Esophagus squamous epithelium (tissue), 5 donors: ENCODE results near the gene ITPRIP. TPM values are rescaled to one million over a fixed set of nuclear protein-coding genes. Genes with fewer than 3 reads are reported as not detected.
A peak's percentile ranks its signal among the peaks of the same experiment; 100 is the strongest.

ENCODE experiments used
- DNase-seq: peaks from one replicate; lab custom pipeline; 2025; lab: John Stamatoyannopoulos, UW
- H3K27ac ChIP-seq, 4 donors: fragments of 200-600 bp; sonication (generic); one replicate each; pipeline ENCODE4 v1.5.1; 2016 to 2019; ENCODE audit warnings: mild to moderate bottlenecking in 1 of 4
- H3K27me3 ChIP-seq, 4 donors: fragments of 200-600 bp; sonication (generic); 1 replicate in 3 of 4; 2 replicates in 1 of 4; pipeline versions ENCODE4 v1.5.1 to v1.6.0; 2017 to 2021; ENCODE audit warnings: antibody characterized with exemption in 1 of 4
- H3K36me3 ChIP-seq, 3 donors: fragments of 200-600 bp; sonication (generic); one replicate each; pipeline ENCODE4 v1.5.1; 2016 to 2019
- H3K4me1 ChIP-seq, 3 donors: fragments of 200-600 bp; sonication (generic); one replicate each; pipeline ENCODE4 v1.5.1; 2017 to 2019
- H3K4me3 ChIP-seq, 4 donors: fragments of 200-600 bp; sonication (generic); 1 replicate in 3 of 4; 2 replicates in 1 of 4; pipeline ENCODE4 v1.5.1; 2016 to 2019; ENCODE audit warnings: mild to moderate bottlenecking in 2 of 4, moderate library complexity in 1 of 4
- H3K9me3 ChIP-seq, 3 donors: fragments of 200-600 bp; sonication (generic); one replicate each; pipeline ENCODE4 v1.5.1; 2016 to 2019
- POLR2A ChIP-seq, 4 donors: fragments of 450-650 bp; IDR thresholded peaks; one replicate each; pipeline ENCODE4 v1.6.1; 2017; ENCODE audit warnings: antibody characterized with exemption in 4 of 4, mild to moderate bottlenecking in 4 of 4, moderate library complexity in 3 of 4
- WGBS, 2 donors: methylation state at CpG; one replicate each; pipeline ENCODE4 v1.1.5; 2018; 5-methylcytosine and 5-hydroxymethylcytosine counted together
- intact Hi-C: fragments of 100-400 bp; cut with DNase I; formaldehyde crosslinking; loops from one replicate; pipeline ENCODE4 v1.15.0; 2022
- total RNA-seq, 4 donors: library from RNA; depleted of rRNA; stranded (reverse); fragments of >200 nt; gene quantifications; one replicate each; pipeline ENCODE4 v1.1.0, GENCODE V29; 2016
- TF ChIP-seq, protein P1 (sequence below), 6 experiments: fragments of 450-650 bp in 4 of 6; fragments of 200-600 bp in 2 of 6; sonication (generic) in 2 of 6; IDR thresholded peaks; one replicate each; pipeline ENCODE4 v1.5.1; 2016 to 2019; ENCODE audit warnings: antibody characterized with exemption in 6 of 6, mild to moderate bottlenecking in 4 of 6, moderate library complexity in 4 of 6
- donor health status: DM: yes; HTN: yes; CAD: no.

The ITPRIP gene
- total RNA-seq, 4 donors from 2014 or later = 37.6 to 61.6 (median 38.4) TPM

GRCh38 chr10:104348601-104349000 lies 10.3 kb upstream of the ITPRIP start:
- Histone ChIP-seq H3K9me3 (no peaks in the 10 kb centered on the region), H3K27me3 (no peaks in the 10 kb centered on the region), H3K36me3 (no peaks in the 10 kb centered on the region), H3K4me1 (peaks cover 10 to 49% (median 13%) of the 10 kb centered on the region in 3 donors), H3K27ac (peak overlapping the region in 3 of 4 donors; percentile 0 to 81 (median 71)), H3K4me3 (no peak overlapping the region)
- 67 to 80% methylated on average over 2 of the region's 2 CpGs for WGBS, 2 donors
- TF ChIP-seq, protein P1, sequence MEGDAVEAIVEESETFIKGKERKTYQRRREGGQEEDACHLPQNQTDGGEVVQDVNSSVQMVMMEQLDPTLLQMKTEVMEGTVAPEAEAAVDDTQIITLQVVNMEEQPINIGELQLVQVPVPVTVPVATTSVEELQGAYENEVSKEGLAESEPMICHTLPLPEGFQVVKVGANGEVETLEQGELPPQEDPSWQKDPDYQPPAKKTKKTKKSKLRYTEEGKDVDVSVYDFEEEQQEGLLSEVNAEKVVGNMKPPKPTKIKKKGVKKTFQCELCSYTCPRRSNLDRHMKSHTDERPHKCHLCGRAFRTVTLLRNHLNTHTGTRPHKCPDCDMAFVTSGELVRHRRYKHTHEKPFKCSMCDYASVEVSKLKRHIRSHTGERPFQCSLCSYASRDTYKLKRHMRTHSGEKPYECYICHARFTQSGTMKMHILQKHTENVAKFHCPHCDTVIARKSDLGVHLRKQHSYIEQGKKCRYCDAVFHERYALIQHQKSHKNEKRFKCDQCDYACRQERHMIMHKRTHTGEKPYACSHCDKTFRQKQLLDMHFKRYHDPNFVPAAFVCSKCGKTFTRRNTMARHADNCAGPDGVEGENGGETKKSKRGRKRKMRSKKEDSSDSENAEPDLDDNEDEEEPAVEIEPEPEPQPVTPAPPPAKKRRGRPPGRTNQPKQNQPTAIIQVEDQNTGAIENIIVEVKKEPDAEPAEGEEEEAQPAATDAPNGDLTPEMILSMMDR (IDR thresholded peaks at IDR 0.05) = no peak
- TF ChIP-seq POLR2A (IDR thresholded peaks at IDR 0.05) = no peak
- DNase-seq = no peak
- intact Hi-C loops = no loop called here

GRCh38 chr10:104347295-104348045 lies 9.2 kb upstream of the ITPRIP start:
- H3K27ac ChIP-seq = no peak overlapping the region
- 69 to 70% methylated on average over 4 of the region's 4 CpGs for WGBS, 2 donors
- H3K4me1 ChIP-seq = peaks cover 9 to 38% (median 10%) of the 10 kb centered on the region in 3 donors
- no peak for TF ChIP-seq POLR2A (IDR thresholded peaks at IDR 0.05)
- TF ChIP-seq, protein P1 (IDR thresholded peaks at IDR 0.05) = no peak
- intact Hi-C loops = no loop called here
- no peaks in the 10 kb centered on the region for H3K9me3 ChIP-seq
- H3K4me3 ChIP-seq = no peak overlapping the region
- no peaks in the 10 kb centered on the region for H3K27me3 ChIP-seq
- DNase-seq = no peak
- no peaks in the 10 kb centered on the region for H3K36me3 ChIP-seq

- intact Hi-C loops = no loop called here
- Histone ChIP-seq H3K4me3 (no peak overlapping the region), H3K27ac (no peak overlapping the region), H3K36me3 (no peaks in the 10 kb centered on the region), H3K27me3 (no peaks in the 10 kb centered on the region), H3K4me1 (peaks cover 9 to 23% (median 9%) of the 10 kb centered on the region in 3 donors), H3K9me3 (no peaks in the 10 kb centered on the region)
- no peak for DNase-seq
- WGBS, 2 donors = 69 to 78% methylated on average over 4 of the region's 4 CpGs
- no peak for TF ChIP-seq POLR2A (IDR thresholded peaks at IDR 0.05)
- TF ChIP-seq, protein P1 (IDR thresholded peaks at IDR 0.05) = no peak
These were observed 7.7 kb upstream of the ITPRIP start for GRCh38 chr10:104345941-104346340.

DNA sequence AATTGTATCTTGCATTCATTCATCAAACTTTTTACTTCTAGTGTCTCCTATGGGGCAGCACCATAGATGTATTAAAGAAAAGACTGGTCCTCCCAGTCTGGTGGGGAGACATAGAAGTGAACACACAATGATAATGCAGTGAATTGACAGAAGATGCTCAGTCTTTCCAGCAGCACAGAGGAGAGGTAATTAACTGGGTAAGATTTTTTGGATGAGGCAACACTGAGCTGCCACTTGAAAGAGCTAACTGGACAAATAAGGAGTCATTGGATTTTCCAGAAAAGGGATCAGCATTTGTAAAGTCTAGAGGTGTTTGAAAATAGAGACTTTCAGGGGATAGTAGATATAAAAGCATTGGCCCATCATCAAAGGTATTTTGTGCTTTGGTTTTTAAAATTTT lies 7.2 kb upstream of the ITPRIP start:
- H3K9me3 ChIP-seq = no peaks in the 10 kb centered on the region
- no peak for TF ChIP-seq POLR2A (IDR thresholded peaks at IDR 0.05)
- TF ChIP-seq, protein P1 (IDR thresholded peaks at IDR 0.05) = no peak
- H3K36me3 ChIP-seq = no peaks in the 10 kb centered on the region
- no peak overlapping the region for H3K27ac ChIP-seq
- H3K27me3 ChIP-seq = no peaks in the 10 kb centered on the region
- H3K4me3 ChIP-seq = no peak overlapping the region
- no peak for DNase-seq
- H3K4me1 ChIP-seq = peaks cover 5 to 19% (median 5%) of the 10 kb centered on the region in 3 donors
- intact Hi-C loops = no loop called here

DNA sequence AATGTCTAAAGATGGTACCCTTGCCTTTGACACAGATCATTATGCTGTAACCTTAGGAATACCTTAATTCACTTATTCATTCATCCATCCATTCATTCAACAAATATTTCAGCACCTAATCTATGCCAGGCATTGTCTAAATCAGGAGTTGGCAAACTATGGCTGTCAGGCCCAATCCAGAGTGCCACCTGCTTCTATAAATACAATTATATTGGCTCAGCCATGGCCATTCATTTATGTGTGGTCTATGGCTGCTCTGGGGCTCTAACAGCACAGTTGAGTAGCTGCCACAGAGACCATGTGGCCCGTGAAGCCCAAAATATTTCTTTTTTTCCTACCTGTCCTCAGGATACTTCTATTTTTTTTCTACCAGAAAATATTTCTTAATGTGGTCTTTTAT lies 6.0 kb upstream of the ITPRIP start:
- 80 to 88% methylated on average over 1 of the region's 1 CpG for WGBS, 2 donors
- no peak for DNase-seq

More for the DNA sequence above, 6.0 kb upstream of the ITPRIP start:
- Histone ChIP-seq H3K9me3 (no peaks in the 10 kb centered on the region), H3K27me3 (no peaks in the 10 kb centered on the region), H3K27ac (no peak overlapping the region), H3K4me3 (no peak overlapping the region), H3K4me1 (peaks cover 2 to 19% (median 8%) of the 10 kb centered on the region in 3 donors), H3K36me3 (no peaks in the 10 kb centered on the region)
- intact Hi-C loops = no loop called here
- TF ChIP-seq, protein P1 (IDR thresholded peaks at IDR 0.05) = no peak
- no peak for TF ChIP-seq POLR2A (IDR thresholded peaks at IDR 0.05)
